CD4-positive, alpha-beta T cell treated with Interleukin-21 for 1 hour (primary cell): ENCODE results near the gene LMOD1.
"Not testable (repeated sequence)": the region's sequence is repeated elsewhere in the genome, so short reads cannot be mapped to it uniquely, and the experiment has no call there.

Source experiments
- DNase-seq: peaks from one replicate; pipeline ENCODE4 v3.0.0-alpha.2; 2020

LMOD1 gene

DNA sequence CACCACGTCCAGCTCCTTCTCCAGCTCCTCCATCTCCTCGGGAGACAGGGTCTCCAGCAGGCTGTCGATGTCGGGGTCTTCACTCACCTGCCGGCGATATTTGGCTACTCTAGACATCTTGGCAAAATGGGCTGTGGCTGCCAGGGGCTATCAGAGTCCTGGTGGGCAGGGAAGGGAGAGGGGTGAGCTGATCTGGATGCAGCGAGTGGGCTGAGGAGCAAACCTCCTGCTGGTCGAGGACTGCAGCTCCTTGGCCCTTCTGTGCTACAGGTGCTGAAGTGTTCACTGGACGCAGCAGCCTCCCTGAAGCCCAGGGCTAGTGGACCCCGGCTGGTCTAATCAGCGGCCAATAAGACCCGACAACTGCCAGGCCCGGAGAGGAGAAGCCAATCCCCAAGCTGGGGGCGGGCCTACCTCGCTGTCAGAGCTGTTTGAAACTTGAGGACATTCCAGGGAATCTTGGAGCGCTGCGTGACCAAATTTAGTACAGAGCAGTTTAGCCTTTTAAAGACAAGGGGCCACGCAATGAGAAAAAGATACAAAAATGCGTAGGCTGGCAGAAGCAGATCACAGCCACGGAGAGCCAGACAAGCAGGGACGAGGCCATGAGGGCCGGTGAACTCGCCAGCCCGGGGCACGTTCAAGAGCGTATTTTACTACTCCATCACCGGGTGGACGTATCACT lies at the start of gene LMOD1:
TSS of gene LMOD1 (minus strand) at position 325 of the 685 bp plus-strand sequence. CDS start at position 117, 208 bp downstream.
- DNase-seq, result no peak

DNA sequence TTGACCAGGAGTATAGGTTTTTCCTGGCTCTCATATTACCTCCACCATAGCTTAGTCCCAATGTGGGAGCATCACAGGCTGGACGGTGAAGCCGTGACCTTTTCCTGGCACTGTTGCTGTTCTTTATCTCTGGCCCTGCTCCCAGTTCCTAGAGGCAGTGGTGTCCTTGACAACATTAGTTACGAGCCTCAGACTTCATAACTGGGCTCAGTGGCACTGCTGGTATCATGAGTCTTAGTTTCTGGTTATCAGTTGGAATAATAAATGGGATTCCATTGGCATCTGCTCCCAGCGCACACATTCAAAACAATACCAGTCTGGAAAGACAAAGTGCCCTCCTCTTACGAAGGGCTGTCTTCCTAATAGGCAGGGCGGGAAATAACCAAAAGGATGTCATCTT lies 44.1 kb upstream of the LMOD1 start:
- no peak for DNase-seq

DNA sequence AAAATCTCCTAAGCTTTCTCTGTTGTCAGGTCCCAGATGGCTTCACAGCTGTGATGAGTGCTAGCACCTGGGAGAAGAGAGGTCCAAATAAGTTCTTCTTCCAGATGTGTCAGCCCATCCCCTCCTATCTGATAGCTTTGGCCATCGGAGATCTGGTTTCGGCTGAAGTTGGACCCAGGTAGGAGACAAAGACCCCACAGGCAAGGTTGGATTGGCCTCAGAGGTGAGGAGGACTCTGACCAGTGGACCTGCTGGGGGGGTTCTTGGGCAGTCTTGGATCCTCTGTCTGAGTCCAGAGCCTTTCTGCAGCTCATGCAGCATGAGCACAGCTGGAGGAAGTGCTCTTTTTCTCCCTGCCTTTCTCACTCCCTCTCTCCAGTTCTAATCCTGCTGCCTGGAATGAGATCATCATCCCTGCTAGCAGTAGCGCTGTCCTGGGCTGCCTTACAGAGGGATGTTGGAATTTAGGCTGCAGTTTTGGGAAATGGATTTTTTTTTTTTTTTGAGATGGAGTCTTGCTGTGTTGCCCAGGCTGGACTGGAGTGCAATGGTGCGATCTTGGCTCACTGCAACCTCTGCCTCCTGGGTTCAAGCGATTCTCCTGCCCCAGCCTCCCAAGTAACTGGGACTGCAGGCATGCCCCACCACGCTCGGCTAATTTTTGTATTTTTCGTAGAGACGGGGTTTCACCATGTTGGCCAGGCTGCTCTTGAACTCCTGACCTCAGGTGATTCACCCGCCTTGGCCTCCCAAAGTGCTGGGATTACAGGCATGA lies 43.2 kb upstream of the LMOD1 start:
- no peak for DNase-seq

DNA sequence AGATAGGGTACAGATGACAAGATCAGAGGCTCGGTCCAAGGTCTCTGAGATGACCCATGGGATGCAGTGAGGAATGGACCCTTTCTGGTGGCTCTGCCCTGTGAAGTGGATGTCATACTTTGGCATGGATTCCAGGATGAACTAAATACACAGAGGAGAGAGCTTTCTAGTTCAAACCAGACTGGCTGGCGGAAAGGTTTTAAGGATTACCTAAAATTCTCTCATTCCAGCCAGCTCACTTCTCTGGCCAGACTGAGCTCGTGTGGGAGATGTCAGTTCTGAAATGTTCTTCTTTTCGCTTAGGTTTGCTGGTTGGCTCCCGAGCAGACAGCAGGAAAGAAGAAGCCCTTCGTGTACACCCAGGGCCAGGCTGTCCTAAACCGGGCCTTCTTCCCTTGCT lies 42.3 kb upstream of the LMOD1 start:
- no peak for DNase-seq

DNA sequence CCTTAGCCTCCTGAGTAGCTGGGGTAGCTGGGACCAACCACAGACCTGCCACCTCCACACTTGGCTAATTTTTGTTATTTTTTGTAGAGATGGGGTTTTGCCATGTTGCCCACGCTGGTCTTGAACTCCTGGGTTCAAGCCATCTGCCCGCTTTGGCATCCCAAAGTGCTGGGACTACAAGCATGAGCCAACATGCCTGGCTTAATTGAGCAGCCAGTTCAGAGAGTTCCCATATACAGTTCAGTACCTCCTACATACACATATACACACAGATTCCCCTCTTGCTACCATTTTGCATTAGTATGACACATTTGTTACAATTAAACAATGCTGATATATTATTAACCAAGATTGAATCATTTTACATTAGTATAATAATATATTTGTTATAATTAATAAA lies 39.0 kb upstream of the LMOD1 start:
- no peak for DNase-seq

DNA sequence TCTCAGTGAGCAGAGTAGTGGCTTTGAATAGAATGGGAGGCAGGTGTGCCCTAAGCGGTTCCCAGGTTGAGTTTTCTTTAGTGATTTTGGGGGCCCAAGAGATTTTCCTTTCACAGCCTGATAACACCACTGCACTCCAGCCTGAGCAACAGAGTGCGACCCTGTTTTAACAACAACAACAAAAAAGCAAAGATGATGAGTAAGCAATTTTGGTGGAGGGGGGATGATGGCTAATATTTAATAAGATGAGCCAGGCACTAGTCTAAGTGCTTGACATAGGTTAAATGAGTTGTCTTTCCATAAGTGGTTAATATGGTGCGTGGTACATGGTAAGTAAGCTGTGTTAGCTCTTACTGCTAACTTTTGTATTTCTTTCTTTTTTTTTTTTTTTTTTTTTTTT lies 38.1 kb upstream of the LMOD1 start:
- no peak for DNase-seq

DNA sequence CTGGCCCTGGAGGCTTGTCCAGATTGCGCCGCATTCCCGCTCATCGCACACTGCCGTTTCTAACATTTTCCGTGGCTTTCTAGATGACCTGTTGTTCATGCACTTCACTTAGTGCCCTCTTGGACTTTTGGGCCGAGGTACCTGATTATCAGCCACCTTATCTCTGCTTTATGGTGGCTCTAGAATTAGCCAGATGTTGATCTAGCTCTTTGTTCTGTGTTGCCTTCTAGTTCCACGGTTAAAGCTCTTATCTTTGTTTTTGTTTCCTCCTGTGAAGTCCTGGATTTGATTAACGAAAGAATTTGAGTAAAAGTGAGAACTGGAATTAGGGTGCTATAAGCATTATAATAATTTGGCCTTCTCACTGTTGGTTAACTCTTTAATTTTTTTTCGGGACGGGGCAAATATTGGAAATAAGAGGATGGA lies 37.0 kb upstream of the LMOD1 start:
- no peak for DNase-seq

DNA sequence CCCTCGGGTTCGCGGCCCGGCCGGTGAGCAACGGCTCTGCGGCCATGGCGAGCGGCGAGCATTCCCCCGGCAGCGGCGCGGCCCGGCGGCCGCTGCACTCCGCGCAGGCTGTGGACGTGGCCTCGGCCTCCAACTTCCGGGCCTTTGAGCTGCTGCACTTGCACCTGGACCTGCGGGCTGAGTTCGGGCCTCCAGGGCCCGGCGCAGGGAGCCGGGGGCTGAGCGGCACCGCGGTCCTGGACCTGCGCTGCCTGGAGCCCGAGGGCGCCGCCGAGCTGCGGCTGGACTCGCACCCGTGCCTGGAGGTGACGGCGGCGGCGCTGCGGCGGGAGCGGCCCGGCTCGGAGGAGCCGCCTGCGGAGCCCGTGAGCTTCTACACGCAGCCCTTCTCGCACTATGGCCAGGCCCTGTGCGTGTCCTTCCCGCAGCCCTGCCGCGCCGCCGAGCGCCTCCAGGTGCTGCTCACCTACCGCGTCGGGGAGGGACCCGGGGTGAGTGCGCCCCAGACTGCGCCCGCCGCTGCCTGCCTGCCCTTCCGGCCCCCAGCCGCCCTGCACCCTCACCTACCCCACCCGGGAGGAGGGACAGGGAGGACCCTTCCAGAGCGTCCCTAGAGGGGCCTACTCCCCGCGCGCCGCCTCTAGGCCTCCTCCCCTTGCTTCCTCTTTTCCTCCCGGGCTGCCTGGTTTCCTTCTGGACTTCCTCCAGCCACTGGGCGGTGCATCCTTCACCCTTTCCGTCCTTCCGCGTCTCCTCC lies 36.5 kb upstream of the LMOD1 start, which contains the start of gene RNPEP:
TSS of gene RNPEP (plus strand) at position 26 of the 757 bp plus-strand sequence. CDS start at position 45, 19 bp downstream.
- DNase-seq, result peak; percentile 55

DNA sequence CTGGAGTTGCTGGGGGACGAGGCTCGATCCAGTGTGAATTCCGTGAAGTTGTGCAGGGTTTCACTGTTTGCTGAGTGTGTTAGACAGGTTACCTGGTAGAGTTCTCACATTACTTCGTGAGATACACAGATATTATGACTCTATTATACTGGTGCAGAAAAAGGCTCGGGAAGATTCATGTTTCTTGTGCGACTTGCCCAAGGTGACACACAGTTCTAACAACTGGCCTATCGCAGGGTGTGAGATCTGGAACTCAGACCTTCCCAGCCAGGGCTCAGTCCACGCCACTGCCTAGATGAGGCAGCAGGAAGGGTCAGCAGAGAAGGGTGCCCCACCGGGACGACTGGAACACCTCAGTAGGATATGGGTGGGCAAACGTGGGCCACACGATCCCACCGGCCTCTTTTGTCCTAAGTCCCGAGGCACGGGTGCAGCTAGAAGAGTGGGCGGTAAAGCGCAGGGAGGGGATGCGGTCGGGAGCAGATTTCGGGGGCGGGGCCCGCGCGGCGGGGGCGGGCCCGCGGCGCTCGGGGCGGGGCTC lies 35.8 kb upstream of the LMOD1 start:
- DNase-seq, result peak; percentile 74

DNA sequence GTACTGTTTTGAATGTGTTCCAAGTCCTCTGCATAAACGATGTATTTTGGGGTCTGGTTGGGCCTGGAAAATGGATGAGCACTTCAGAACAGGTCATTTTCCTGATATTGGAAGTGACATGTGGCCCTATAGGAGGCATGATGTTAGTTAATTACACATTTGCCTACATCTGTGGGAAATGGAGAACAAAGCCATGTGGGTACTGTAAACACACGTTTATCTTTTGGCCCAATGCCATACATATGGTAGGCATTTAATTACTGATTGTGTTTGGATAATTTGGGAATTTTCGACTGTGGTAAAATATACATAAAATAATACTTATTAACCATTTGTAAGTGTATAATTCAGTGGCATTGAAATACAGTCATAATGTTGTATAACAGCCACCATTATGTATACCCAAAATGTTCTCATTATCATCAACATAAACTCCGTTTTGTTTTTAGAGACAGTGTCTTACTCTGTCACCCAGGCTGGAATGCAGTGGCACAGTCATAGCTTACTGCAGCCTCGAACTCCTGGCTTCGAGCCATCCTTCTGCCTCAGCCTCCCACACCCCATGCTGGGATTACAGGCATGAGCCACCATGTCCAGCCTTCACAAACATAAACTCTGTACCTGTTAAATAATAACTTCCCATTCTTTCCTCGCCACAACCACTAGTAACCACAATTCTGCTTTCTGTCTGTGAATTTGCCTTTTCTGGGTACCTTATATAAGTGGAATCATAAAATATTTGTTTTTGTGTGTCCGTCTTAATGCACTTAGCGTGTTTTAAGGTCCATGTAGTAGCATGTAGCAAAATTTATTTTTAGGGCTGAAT lies 24.2 kb upstream of the LMOD1 start:
- no peak for DNase-seq

DNA sequence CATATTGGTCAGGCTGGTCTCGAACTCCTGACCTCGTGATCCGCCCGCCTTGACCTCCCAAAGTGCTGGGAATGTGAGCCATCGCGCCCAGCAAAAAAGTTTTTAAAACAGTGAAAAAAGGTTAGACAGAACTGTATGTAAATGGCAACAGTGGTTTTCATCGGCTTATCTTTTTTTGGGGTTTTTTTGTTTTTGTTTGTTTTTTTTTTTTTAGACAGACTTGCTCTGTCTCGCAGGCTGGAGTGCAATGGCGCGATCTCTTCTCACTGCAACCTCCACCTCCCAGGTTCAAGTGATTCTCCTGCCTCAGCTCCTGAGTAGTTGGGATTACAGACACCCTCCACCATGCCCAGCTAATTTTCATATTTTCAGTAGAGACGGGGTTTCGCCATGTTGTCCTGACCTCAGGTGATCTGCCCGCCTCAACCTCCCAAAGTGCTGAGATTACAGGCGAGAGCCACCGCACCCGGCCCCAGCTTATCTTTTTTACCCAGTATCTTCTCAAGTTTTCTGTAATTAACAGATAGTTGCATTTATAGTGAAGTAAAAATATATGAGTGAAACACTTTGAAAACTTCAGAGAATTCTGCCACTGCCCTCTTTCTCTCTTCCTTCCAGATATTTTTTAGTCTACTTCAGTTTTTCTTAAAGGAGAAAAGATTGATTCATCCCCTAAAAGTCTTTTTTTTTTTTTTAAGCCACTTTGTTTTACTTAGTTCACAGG lies 22.0 kb upstream of the LMOD1 start:
- no peak for DNase-seq

DNA sequence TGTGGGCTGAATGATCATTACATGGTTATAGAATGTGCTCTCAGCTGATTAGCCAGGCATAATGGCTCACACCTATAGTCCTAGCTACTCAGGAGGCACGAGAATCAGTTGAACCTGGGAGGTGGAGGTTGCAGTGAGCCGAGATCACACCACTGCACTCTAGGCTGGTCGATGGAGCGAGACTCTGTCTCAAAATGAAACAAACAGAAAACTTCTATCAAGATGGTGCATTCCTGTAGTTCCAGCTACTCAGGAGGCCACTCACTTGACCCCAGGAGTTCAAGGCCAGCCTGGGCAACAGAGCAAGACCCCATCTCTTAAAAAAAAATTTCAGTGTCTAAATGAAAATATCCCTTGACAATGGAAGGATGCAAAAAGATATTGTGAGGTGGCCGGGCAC lies 19.8 kb upstream of the LMOD1 start:
- no peak for DNase-seq

DNA sequence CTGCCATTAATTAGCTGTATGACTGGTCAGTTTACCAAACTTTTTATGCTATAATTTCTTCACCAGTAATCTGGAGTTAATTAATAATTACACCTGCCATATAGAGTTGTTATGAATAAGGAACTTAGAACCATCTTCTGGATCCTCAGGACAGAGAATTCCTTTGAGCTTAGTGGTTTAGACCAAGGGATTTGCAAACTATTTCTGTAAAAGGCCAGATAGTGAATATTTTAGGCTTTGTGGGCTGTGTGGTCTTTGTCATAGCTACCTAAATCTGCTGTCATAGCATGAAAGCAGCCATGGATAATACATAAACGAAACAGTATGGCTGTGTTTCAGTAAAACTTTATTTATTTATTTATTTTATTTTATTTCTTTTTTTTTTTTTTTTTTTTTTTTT lies 17.9 kb upstream of the LMOD1 start:
- no peak for DNase-seq

DNA sequence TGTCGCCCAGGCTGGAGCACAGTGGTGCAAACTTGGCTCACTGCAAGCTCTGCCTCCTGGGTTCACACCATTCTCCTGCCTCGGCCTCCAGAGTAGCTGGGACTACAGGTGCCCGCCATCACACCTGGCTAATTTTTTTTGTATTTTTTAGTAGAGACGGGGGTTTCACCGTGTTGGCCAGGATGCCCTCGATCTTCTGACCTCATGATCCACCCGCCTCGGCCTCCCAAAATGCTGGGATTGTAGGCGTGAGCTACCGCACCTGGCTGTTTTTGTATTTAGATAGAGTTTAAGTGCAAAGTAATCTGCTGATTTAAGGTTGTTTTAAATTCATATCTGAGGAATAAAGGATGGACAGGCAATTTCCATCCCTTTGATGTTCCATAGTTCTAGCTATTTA lies 16.0 kb upstream of the LMOD1 start:
- not testable (repeated sequence) for DNase-seq

DNA sequence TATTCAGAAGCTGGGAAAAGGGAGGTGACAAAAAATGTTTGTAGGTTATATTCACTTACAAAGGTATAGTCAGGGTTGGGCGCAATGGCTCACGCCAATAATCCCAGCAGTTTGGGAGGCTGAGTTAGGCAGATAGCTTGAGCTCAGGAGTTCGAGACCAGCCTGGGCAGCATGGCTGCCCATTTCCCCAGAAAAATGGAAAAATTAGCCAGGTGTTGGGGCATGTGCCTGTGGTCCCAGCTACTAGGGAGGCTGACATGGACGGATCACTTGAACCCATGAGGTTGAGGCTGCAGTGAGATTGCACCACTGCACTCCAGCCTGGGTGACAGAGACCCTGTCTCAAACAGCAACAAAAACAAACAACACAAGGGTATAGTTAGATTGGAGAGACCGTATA lies 12.0 kb upstream of the LMOD1 start:
- no peak for DNase-seq

DNA sequence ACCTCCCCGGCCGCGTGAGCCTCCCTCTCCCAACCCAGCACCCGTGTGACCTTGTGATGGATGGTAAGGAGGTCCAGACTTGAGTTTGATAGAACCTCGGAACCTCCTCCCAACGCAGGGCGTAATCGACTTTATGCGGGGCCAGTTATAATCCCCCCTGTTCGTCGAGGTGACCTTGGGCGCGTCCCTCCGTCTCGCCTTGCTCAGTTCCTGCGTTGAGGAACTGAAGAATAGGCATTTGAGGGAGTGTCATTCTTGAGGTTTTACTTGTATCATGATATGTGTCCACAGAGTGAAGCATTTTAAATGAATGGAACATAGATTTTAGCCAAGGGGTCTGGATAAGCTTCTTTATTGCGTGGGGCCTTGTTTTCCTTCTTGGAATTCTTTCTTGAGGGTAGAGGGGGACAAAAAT lies 9.4 kb upstream of the LMOD1 start:
- DNase-seq, result no peak

DNA sequence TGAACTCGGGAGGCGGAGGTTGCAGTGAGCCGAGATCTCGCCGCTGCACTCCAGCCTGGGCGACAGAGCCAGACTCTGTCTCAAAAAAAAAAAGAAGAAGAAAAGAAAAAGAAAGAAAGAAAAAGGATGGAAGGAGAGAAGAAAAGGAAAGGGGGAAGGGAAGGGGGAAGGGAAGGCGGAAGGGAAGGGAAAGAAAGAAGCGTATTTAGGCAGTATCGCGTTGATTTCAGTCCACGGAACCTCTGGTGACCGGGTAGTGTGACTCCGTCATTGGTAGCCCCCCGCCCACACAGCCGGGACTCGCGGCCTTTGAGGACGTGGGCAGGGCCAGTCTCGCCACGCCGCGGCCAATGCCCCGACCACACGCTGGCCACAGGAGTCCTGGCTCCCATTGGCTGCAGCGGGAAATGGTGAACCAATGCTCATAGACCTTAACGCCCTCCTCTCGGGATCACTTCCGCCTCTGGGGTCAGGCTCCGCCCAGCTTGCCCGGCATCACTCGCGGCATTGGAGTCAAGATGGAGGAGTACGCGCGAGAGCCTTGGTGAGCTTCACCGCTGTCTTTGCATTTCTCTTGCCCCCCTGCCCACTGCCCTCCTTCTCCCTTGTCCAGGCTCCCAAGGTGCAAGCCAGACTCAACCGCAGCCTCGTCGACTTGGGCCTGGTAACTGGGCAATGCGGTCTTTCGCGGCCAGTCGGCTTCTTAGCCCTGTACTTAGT lies 8.8 kb upstream of the LMOD1 start, which contains the start of gene TIMM17A:
TSS of gene TIMM17A (plus strand) at position 495 of the 720 bp plus-strand sequence. CDS start at position 519, 24 bp downstream.
- DNase-seq, result peak; percentile 94

DNA sequence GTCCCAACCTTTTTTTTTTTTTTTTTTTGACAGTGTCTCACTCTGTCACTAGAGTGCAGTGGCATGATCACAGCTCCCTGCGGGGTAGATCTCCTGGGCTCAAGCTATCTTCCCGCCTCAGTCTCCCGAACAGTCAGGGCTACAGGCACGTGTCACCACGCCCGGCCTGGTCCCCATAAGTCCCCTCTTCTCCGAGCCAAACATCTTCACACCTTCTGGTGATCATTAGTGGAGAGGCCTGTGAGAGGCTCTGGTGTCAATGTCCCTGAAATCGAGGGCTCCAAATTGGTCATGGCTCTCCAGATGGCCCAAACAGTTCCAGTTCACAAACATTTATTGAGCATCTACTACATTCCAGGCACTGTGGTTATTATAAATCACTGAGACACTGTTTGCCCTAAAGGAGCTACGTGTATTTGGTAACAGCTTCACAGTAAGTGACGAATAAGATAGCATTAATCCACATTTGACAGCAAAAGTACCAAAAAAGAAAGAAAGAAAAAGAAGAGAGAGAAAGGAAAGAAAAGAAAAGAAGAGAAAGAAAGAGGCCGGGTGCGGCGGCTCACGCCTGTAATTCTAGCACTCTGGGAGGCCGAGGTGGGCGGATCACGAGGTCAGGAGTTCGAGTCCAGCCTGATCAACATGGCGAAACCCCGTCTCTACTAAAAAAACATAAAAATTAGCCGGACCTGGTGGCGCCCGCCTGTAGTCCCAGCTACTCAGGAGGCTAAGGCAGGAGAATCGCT lies 8.1 kb upstream of the LMOD1 start:
- no peak for DNase-seq

DNA sequence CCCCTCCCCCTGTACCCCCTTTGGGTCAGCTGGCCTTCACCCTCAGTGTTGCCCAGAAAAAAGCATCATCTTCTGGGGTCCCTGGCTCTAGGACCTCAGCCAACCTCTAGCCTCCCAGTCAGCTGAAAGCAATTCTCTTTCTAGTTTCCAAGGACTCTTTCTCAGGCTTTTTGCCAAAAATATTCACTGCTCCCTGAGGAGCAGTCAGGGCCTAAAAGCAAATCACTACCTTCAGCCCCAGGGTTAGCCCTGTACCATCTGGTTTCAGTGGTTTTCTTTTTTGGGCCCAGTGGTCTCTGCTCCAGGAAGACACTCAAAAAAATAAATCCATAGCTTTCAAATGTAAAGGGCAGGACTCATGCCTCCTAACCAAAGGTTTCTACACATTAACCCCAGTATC lies 3.1 kb upstream of the LMOD1 start:
- DNase-seq, result no peak

DNA sequence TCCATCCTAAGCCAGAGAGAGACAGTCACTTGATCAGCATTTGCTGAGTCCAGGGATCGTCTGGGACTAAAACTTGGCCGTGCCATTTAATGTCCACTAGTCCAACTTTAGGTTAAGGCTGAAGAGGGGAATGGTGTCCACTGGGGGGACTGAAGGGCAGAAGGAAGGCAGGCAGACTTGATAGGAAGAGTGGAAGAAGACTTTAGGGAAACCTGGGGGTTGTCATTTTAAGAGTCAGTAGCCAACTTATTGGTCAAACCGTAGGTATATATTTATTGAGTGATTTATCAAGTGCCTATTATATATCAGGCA lies 1.3 kb upstream of the LMOD1 start:
- no peak for DNase-seq
